ENCODE measurements around the gene CAPS2.
"Not testable (repeated sequence)": the region's sequence is repeated elsewhere in the genome, so short reads cannot be mapped to it uniquely, and the experiment has no call there.

GRCh38 chr12:75346215-75346614, 16.1 kb upstream of the CAPS2 start:
- TF ChIP-seq CTCF (conservative IDR thresholded peaks at IDR 0.05); ZFX (IDR thresholded peaks at IDR 0.05): not testable (repeated sequence)
